HAP-1 (cell line): ENCODE measurements around the gene ABLIM1.

ENCODE experiments used
- DNase-seq, 2 experiments: peaks; one replicate each; pipeline ENCODE4 v3.0.0-alpha.2; 2016 to 2020; ENCODE audit warnings: low spot score in 2 of 2
- H3K27me3 ChIP-seq: fragments of 250-450 bp; sonication (Bioruptor Pico); 2 replicates; pipeline ENCODE4 v1.5.1; 2020; ENCODE audit warnings: low read depth, mild to moderate bottlenecking, moderate library complexity
- H3K36me3 ChIP-seq: fragments of 250-450 bp; sonication (Bioruptor Pico); replicated peaks from 2 replicates; pipeline ENCODE4 v1.5.1; 2020; ENCODE audit warnings: mild to moderate bottlenecking
- H3K4me1 ChIP-seq: fragments of 250-450 bp; sonication (Bioruptor Pico); 2 replicates; pipeline ENCODE4 v1.5.1; 2020; ENCODE audit warnings: mild to moderate bottlenecking
- H3K4me3 ChIP-seq: fragments of 250-450 bp; sonication (Bioruptor Pico); 2 replicates; pipeline ENCODE4 v1.5.1; 2020; ENCODE audit warnings: mild to moderate bottlenecking, moderate library complexity
- H3K9me3 ChIP-seq: fragments of 250-450 bp; sonication (Bioruptor Pico); 2 replicates; pipeline ENCODE4 v1.5.1; 2020; ENCODE audit warnings: mild to moderate bottlenecking, moderate library complexity
- in situ Hi-C: fragments of 300-500 bp; cut with MboI; formaldehyde crosslinking; loops from 3 replicates; pipeline ENCODE4 v1.14.3; 2020; ENCODE audit warnings: low sequenced_read_pairs, inconsistent platforms, mixed read lengths

ABLIM1 gene

GRCh38 chr10:114668375-114669080 is 10.5 kb upstream of the ABLIM1 start:
- no peaks in the 10 kb centered on the region for H3K9me3 ChIP-seq
- no peak overlapping the region for H3K4me3 ChIP-seq
- no peaks in the 10 kb centered on the region for H3K36me3 ChIP-seq
- DNase-seq: no peak
- no peaks in the 10 kb centered on the region for H3K27me3 ChIP-seq
- in situ Hi-C loops: no loop called here
- H3K4me1 ChIP-seq: peaks cover 10% of the 10 kb centered on the region

GRCh38 chr10:114665873-114666272 is 7.8 kb upstream of the ABLIM1 start:
- Histone ChIP-seq H3K4me1 (peaks cover 10% of the 10 kb centered on the region), H3K27me3 (no peaks in the 10 kb centered on the region), H3K36me3 (no peaks in the 10 kb centered on the region), H3K4me3 (no peak overlapping the region), H3K9me3 (no peaks in the 10 kb centered on the region)
- no peak for DNase-seq
- in situ Hi-C loops: no loop called here

GRCh38 chr10:114665406-114665805 is 7.3 kb upstream of the ABLIM1 start:
- Histone ChIP-seq H3K9me3 (no peaks in the 10 kb centered on the region), H3K4me3 (no peak overlapping the region), H3K36me3 (no peaks in the 10 kb centered on the region), H3K4me1 (peaks cover 10% of the 10 kb centered on the region), H3K27me3 (no peaks in the 10 kb centered on the region)
- no peak for DNase-seq
- in situ Hi-C loops: no loop called here

GRCh38 chr10:114664127-114664526 is 6.1 kb upstream of the ABLIM1 start:
- Histone ChIP-seq H3K9me3 (no peaks in the 10 kb centered on the region), H3K4me1 (peaks cover 10% of the 10 kb centered on the region), H3K4me3 (no peak overlapping the region), H3K27me3 (no peaks in the 10 kb centered on the region), H3K36me3 (no peaks in the 10 kb centered on the region)
- in situ Hi-C loops: no loop called here
- no peak for DNase-seq

- H3K4me1 ChIP-seq: peaks cover 10% of the 10 kb centered on the region
- DNase-seq: no peak
- H3K9me3 ChIP-seq: no peaks in the 10 kb centered on the region
- H3K4me3 ChIP-seq: no peak overlapping the region
- in situ Hi-C loops: no loop called here
- no peaks in the 10 kb centered on the region for H3K36me3 ChIP-seq
- no peaks in the 10 kb centered on the region for H3K27me3 ChIP-seq
Observed at GRCh38 chr10:114663626-114664025, 5.6 kb upstream of the ABLIM1 start.

GRCh38 chr10:114662646-114663217 is 4.7 kb upstream of the ABLIM1 start:
- H3K4me3 ChIP-seq: no peak overlapping the region
- no peaks in the 10 kb centered on the region for H3K27me3 ChIP-seq
- no peaks in the 10 kb centered on the region for H3K36me3 ChIP-seq
- in situ Hi-C loops: no loop called here
- peaks cover 10% of the 10 kb centered on the region for H3K4me1 ChIP-seq
- no peaks in the 10 kb centered on the region for H3K9me3 ChIP-seq
- DNase-seq: no peak

GRCh38 chr10:114661212-114661880 is 3.3 kb upstream of the ABLIM1 start:
- Histone ChIP-seq H3K4me3 (no peak overlapping the region), H3K36me3 (no peaks in the 10 kb centered on the region), H3K27me3 (no peaks in the 10 kb centered on the region), H3K9me3 (no peaks in the 10 kb centered on the region), H3K4me1 (peaks cover 10% of the 10 kb centered on the region)
- in situ Hi-C loops: no loop called here
- no peak for DNase-seq

- H3K9me3 ChIP-seq: no peaks in the 10 kb centered on the region
- H3K27me3 ChIP-seq: no peaks in the 10 kb centered on the region
- no peaks in the 10 kb centered on the region for H3K4me1 ChIP-seq
- no peak for DNase-seq
- in situ Hi-C loops: no loop called here
- no peak overlapping the region for H3K4me3 ChIP-seq
- H3K36me3 ChIP-seq: no peaks in the 10 kb centered on the region
Observed at GRCh38 chr10:114655671-114656070, 2.4 kb downstream of the ABLIM1 start.

- Histone ChIP-seq H3K4me3 (no peak overlapping the region), H3K4me1 (no peaks in the 10 kb centered on the region), H3K9me3 (no peaks in the 10 kb centered on the region), H3K36me3 (no peaks in the 10 kb centered on the region), H3K27me3 (no peaks in the 10 kb centered on the region)
- no peak for DNase-seq
- in situ Hi-C loops: no loop called here
Observed at GRCh38 chr10:114654822-114655575, 3.1 kb downstream of the ABLIM1 start.

GRCh38 chr10:114653926-114654325 is 4.1 kb downstream of the ABLIM1 start:
- Histone ChIP-seq H3K4me3 (no peak overlapping the region), H3K27me3 (no peaks in the 10 kb centered on the region), H3K9me3 (no peaks in the 10 kb centered on the region), H3K36me3 (no peaks in the 10 kb centered on the region), H3K4me1 (no peaks in the 10 kb centered on the region)
- in situ Hi-C loops: no loop called here
- DNase-seq: no peak

- Histone ChIP-seq H3K4me3 (no peak overlapping the region), H3K36me3 (no peaks in the 10 kb centered on the region), H3K27me3 (no peaks in the 10 kb centered on the region), H3K9me3 (no peaks in the 10 kb centered on the region), H3K4me1 (no peaks in the 10 kb centered on the region)
- in situ Hi-C loops: no loop called here
- no peak for DNase-seq
Observed at GRCh38 chr10:114652402-114653368, 5.4 kb downstream of the ABLIM1 start.

GRCh38 chr10:114650831-114651230 is 7.2 kb downstream of the ABLIM1 start:
- in situ Hi-C loops: no loop called here
- no peak for DNase-seq
- Histone ChIP-seq H3K36me3 (no peaks in the 10 kb centered on the region), H3K4me3 (no peak overlapping the region), H3K9me3 (no peaks in the 10 kb centered on the region), H3K27me3 (no peaks in the 10 kb centered on the region), H3K4me1 (no peaks in the 10 kb centered on the region)

- H3K4me3 ChIP-seq: no peak overlapping the region
- no peaks in the 10 kb centered on the region for H3K36me3 ChIP-seq
- H3K4me1 ChIP-seq: no peaks in the 10 kb centered on the region
- H3K9me3 ChIP-seq: no peaks in the 10 kb centered on the region
- H3K27me3 ChIP-seq: no peaks in the 10 kb centered on the region
- no peak for DNase-seq
- in situ Hi-C loops: no loop called here
Observed at GRCh38 chr10:114650266-114650665, 7.8 kb downstream of the ABLIM1 start.
